PC-9 (cell line): ENCODE data around the gene ERBB4. TPM values are rescaled to one million over a fixed set of nuclear protein-coding genes. Genes with fewer than 3 reads are reported as not detected.

ENCODE experiments used
- BruUV-seq: library from RNA; stranded (reverse); fragments of 400-500 nt; replicated peaks from 2 replicates; lab custom pipeline; 2021; lab: Mats Ljungman, UMichigan
- CTCF ChIA-PET: fragments of 300-600 bp; sonication (Branson Sonifier 250); formaldehyde crosslinking; loops from one replicate; lab custom pipeline; 2022; ENCODE audit warnings: antibody characterized with exemption; lab: Charles Lee
- POLR2A ChIA-PET: fragments of 300-600 bp; sonication (Branson Sonifier 250); formaldehyde crosslinking; loops from one replicate; lab custom pipeline; 2022; ENCODE audit warnings: antibody characterized with exemption; ENCODE audit not compliant: unreplicated experiment; lab: Charles Lee
- DNase-seq, 2 experiments: peaks; one replicate each; pipeline versions ENCODE4 v3.0.0 to v3.0.0-alpha.2; 2015 to 2022; ENCODE audit warnings: mixed read lengths in 1 of 2
- H2AFZ ChIP-seq: fragments of 200-600 bp; sonication (generic); 2 replicates; pipeline ENCODE4 v1.8.1; 2017; ENCODE audit warnings: antibody characterized with exemption
- H3F3A ChIP-seq: fragments of 200-600 bp; sonication (generic); 2 replicates; pipeline ENCODE4 v1.8.1; 2017; ENCODE audit warnings: antibody characterized with exemption, mild to moderate bottlenecking, low read depth; ENCODE audit not compliant: insufficient read depth
- H3K27ac ChIP-seq: fragments of 200-600 bp; sonication (generic); 2 replicates; pipeline ENCODE4 v1.6.1; 2016; ENCODE audit warnings: mixed run types
- H3K27me3 ChIP-seq: fragments of 200-600 bp; sonication (generic); 2 replicates; pipeline ENCODE4 v1.6.1; 2016; ENCODE audit warnings: low read depth, mixed run types; ENCODE audit not compliant: insufficient read depth
- H3K36me3 ChIP-seq: fragments of 200-600 bp; sonication (generic); 2 replicates; pipeline ENCODE4 v1.6.1; 2016; ENCODE audit warnings: low read depth, mixed run types
- H3K4me1 ChIP-seq: fragments of 200-600 bp; sonication (generic); replicated peaks from 2 replicates; pipeline ENCODE4 v1.6.1; 2016; ENCODE audit warnings: mixed run types; ENCODE audit not compliant: insufficient read depth
- H3K4me2 ChIP-seq: fragments of 200-600 bp; sonication (generic); 2 replicates; pipeline ENCODE4 v1.6.1; 2017; ENCODE audit warnings: mixed run types
- H3K4me3 ChIP-seq: fragments of 200-600 bp; sonication (generic); 2 replicates; pipeline ENCODE4 v1.6.1; 2016; ENCODE audit warnings: mixed run types
- H3K79me2 ChIP-seq: fragments of 200-600 bp; sonication (generic); 2 replicates; pipeline ENCODE4 v1.6.1; 2017; ENCODE audit warnings: low read depth, mixed run types
- H3K9me2 ChIP-seq: fragments of 200-600 bp; sonication (generic); 2 replicates; pipeline ENCODE4 v1.8.1; 2017; ENCODE audit warnings: mild to moderate bottlenecking; ENCODE audit not compliant: insufficient read depth
- H3K9me3 ChIP-seq: fragments of 200-600 bp; sonication (generic); 2 replicates; pipeline ENCODE4 v1.8.1; 2016; ENCODE audit warnings: low read depth; ENCODE audit not compliant: insufficient read depth
- H4K20me1 ChIP-seq: fragments of 200-600 bp; sonication (generic); 2 replicates; pipeline ENCODE4 v1.8.1; 2017; ENCODE audit not compliant: insufficient read depth
- CTCF ChIP-seq: fragments of 200-600 bp; sonication (generic); conservative IDR thresholded peaks from 2 replicates; pipeline ENCODE4 v1.6.1; 2017; ENCODE audit warnings: mixed run types, antibody characterized with exemption, mild to moderate bottlenecking, moderate library complexity
- EZH2 ChIP-seq: fragments of 200-600 bp; sonication (generic); IDR thresholded peaks from 2 replicates; pipeline ENCODE4 v1.8.0; 2017; ENCODE audit warnings: antibody characterized with exemption, low read depth
- intact Hi-C: fragments of 100-400 bp; cut with micrococcal nuclease; formaldehyde crosslinking; loops from one replicate; pipeline ENCODE4 v1.10.0; 2022; ENCODE audit not compliant: unreplicated experiment
- total RNA-seq: library from RNA; stranded (reverse); gene quantifications from 2 replicates; pipeline ENCODE4 v1.2.3, GENCODE V29; 2021

Gene ERBB4
- total RNA-seq, 1 experiment from 2014 or later: not detected

GRCh38 chr2:212532585-212532984, 6.0 kb downstream of the ERBB4 start:
- Histone ChIP-seq H4K20me1 (no peaks in the 10 kb centered on the region), H3F3A (no peaks in the 10 kb centered on the region), H3K27ac (no peak overlapping the region), H3K36me3 (no peaks in the 10 kb centered on the region), H3K79me2 (no peaks in the 10 kb centered on the region), H2AFZ (no peak overlapping the region), H3K4me2 (no peak overlapping the region), H3K4me3 (no peak overlapping the region), H3K27me3 (no peaks in the 10 kb centered on the region), H3K9me3 (no peaks in the 10 kb centered on the region), H3K9me2 (no peaks in the 10 kb centered on the region), H3K4me1 (no peaks in the 10 kb centered on the region)
- BruUV-seq: no TSS peak
- no peak for DNase-seq
- TF ChIP-seq CTCF: no peak
- intact Hi-C loops: no loop called here
- CTCF ChIA-PET: no interaction called here
- POLR2A ChIA-PET: no interaction called here

- intact Hi-C loops: no loop called here
- BruUV-seq: no TSS peak
- Histone ChIP-seq H3K4me1 (no peaks in the 10 kb centered on the region), H3K4me3 (no peak overlapping the region), H3F3A (no peaks in the 10 kb centered on the region), H3K79me2 (no peaks in the 10 kb centered on the region), H4K20me1 (no peaks in the 10 kb centered on the region), H3K27me3 (no peaks in the 10 kb centered on the region), H3K9me2 (no peaks in the 10 kb centered on the region), H3K4me2 (no peak overlapping the region), H2AFZ (no peak overlapping the region), H3K36me3 (no peaks in the 10 kb centered on the region), H3K27ac (no peak overlapping the region), H3K9me3 (no peaks in the 10 kb centered on the region)
- no peak for DNase-seq
- CTCF ChIA-PET: no interaction called here
- POLR2A ChIA-PET: no interaction called here
- no peak for TF ChIP-seq EZH2
- no peak for TF ChIP-seq CTCF
These were observed 6.5 kb downstream of the ERBB4 start for GRCh38 chr2:212532087-212532486.

- Histone ChIP-seq H3K79me2 (no peaks in the 10 kb centered on the region), H3K4me2 (no peak overlapping the region), H2AFZ (no peak overlapping the region), H4K20me1 (no peaks in the 10 kb centered on the region), H3K4me1 (no peaks in the 10 kb centered on the region), H3K9me2 (no peaks in the 10 kb centered on the region), H3K9me3 (no peaks in the 10 kb centered on the region), H3K36me3 (no peaks in the 10 kb centered on the region), H3F3A (no peaks in the 10 kb centered on the region), H3K27me3 (no peaks in the 10 kb centered on the region), H3K4me3 (no peak overlapping the region), H3K27ac (no peak overlapping the region)
- POLR2A ChIA-PET: no interaction called here
- no peak for TF ChIP-seq EZH2
- TF ChIP-seq CTCF: no peak
- BruUV-seq: no TSS peak
- intact Hi-C loops: no loop called here
- no peak for DNase-seq
- CTCF ChIA-PET: no interaction called here
These were observed 7.1 kb downstream of the ERBB4 start for GRCh38 chr2:212531499-212531898.
